ENCODE measurements around the gene IGF2.
A peak's percentile ranks its signal among the peaks of the same experiment; 100 is the strongest.

The IGF2 gene

GRCh38 chr11:2167141-2168045 is 28.2 kb upstream of the IGF2 start:
- in situ Hi-C loops (cut with MboI; ENCODE audit: low pct_unique_long_range_greater_than_20kb, low sequenced_read_pairs, unreplicated experiment), result loop anchor here (25.0 kb wide), 1 partner anchor 480 kb away; the partner anchor contains the start of gene KRTAP5-6
- DNase-seq (ENCODE audit: low spot score), result no peak
- TF ChIP-seq, protein P1, sequence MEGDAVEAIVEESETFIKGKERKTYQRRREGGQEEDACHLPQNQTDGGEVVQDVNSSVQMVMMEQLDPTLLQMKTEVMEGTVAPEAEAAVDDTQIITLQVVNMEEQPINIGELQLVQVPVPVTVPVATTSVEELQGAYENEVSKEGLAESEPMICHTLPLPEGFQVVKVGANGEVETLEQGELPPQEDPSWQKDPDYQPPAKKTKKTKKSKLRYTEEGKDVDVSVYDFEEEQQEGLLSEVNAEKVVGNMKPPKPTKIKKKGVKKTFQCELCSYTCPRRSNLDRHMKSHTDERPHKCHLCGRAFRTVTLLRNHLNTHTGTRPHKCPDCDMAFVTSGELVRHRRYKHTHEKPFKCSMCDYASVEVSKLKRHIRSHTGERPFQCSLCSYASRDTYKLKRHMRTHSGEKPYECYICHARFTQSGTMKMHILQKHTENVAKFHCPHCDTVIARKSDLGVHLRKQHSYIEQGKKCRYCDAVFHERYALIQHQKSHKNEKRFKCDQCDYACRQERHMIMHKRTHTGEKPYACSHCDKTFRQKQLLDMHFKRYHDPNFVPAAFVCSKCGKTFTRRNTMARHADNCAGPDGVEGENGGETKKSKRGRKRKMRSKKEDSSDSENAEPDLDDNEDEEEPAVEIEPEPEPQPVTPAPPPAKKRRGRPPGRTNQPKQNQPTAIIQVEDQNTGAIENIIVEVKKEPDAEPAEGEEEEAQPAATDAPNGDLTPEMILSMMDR (IDR thresholded peaks at IDR 0.05; ENCODE audit: extremely low read depth, insufficient read depth, missing control alignments), result no peak

- peak; percentile 79 for DNase-seq (ENCODE audit: low spot score)
- TF ChIP-seq, protein P1 (IDR thresholded peaks at IDR 0.05; ENCODE audit: extremely low read depth, insufficient read depth, missing control alignments), result peak; percentile 62
- in situ Hi-C loops (cut with MboI; ENCODE audit: low pct_unique_long_range_greater_than_20kb, low sequenced_read_pairs, unreplicated experiment), result loop anchor here (25.0 kb wide), 1 partner anchor 479 kb away; the partner anchor contains the start of gene KRTAP5-6
These were observed 27.1 kb upstream of the IGF2 start for GRCh38 chr11:2166091-2166851.

DNA sequence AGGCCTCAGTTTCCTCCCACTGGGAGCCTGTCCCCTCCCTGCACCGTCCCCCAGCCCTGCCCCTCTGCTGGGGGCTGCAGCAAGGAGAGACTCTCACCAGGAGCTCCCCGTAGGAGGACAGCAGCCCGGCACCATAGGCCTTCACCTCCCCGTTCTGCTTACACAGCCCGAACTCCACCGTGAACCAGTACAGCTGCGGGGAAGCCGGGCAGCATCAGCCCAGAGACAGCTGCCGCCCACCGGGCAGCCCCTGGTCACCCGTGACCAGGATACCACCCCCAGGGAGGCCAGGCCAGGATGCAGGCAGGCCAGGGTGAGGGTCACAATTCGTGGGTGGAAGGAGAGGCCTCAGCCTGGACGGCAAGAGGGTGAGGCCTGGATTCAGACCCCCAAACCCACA is 26.4 kb upstream of the IGF2 start:
- DNase-seq (ENCODE audit: low spot score), result no peak
- in situ Hi-C loops (cut with MboI; ENCODE audit: low pct_unique_long_range_greater_than_20kb, low sequenced_read_pairs, unreplicated experiment), result loop anchor here (25.0 kb wide), 1 partner anchor 478 kb away; the partner anchor contains the start of gene KRTAP5-6
- TF ChIP-seq, protein P1 (IDR thresholded peaks at IDR 0.05; ENCODE audit: extremely low read depth, insufficient read depth, missing control alignments), result no peak

GRCh38 chr11:2164861-2165555 is 25.8 kb upstream of the IGF2 start:
- DNase-seq (ENCODE audit: low spot score), result no peak
- in situ Hi-C loops (cut with MboI; ENCODE audit: low pct_unique_long_range_greater_than_20kb, low sequenced_read_pairs, unreplicated experiment), result loop anchor here (25.0 kb wide), 1 partner anchor 478 kb away; the partner anchor contains the start of gene KRTAP5-6
- TF ChIP-seq, protein P1 (IDR thresholded peaks at IDR 0.05; ENCODE audit: extremely low read depth, insufficient read depth, missing control alignments), result no peak

GRCh38 chr11:2164081-2164480 is 24.9 kb upstream of the IGF2 start:
- TF ChIP-seq, protein P1 (IDR thresholded peaks at IDR 0.05; ENCODE audit: extremely low read depth, insufficient read depth, missing control alignments), result no peak
- no peak for DNase-seq (ENCODE audit: low spot score)
- in situ Hi-C loops (cut with MboI; ENCODE audit: low pct_unique_long_range_greater_than_20kb, low sequenced_read_pairs, unreplicated experiment), result loop anchor here (25.0 kb wide), 1 partner anchor 477 kb away; the partner anchor contains the start of gene KRTAP5-6

Data from GM13977 (cell line).